Activated CD8-positive, alpha-beta memory T cell treated with anti-CD3 and anti-CD28 coated beads, Interleukin-2, amount 50 U/mL, for 48 hours (primary cell): ENCODE data around the gene CALY.
A peak's percentile ranks its signal among the peaks of the same experiment; 100 is the strongest.
"Not testable (repeated sequence)": the region's sequence is repeated elsewhere in the genome, so short reads cannot be mapped to it uniquely, and the experiment has no call there.

Experiments
- DNase-seq: peaks from one replicate; pipeline ENCODE4 v3.0.0-alpha.2; 2020

The CALY gene

GRCh38 chr10:133336577-133337369, at the start of gene CALY:
Gene CALY (minus strand): TSS chr10:133336896. CDS start chr10:133328989, 7,907 bp downstream.
- peak; percentile 77 for DNase-seq

- DNase-seq = no peak
Measured at GRCh38 chr10:133385214-133385613, 48.5 kb upstream of the CALY start.

- DNase-seq = no peak
Measured at GRCh38 chr10:133384071-133384470, 47.4 kb upstream of the CALY start.

- no peak for DNase-seq
Measured at GRCh38 chr10:133383551-133383950, 46.9 kb upstream of the CALY start.

- no peak for DNase-seq
Measured at GRCh38 chr10:133381036-133381435, 44.3 kb upstream of the CALY start.

GRCh38 chr10:133379801-133380666, 43.3 kb upstream of the CALY start:
- DNase-seq = no peak

- peak; percentile 81 for DNase-seq
Measured at GRCh38 chr10:133379152-133379800, 42.6 kb upstream of the CALY start, which contains the start of gene PAOX. Gene PAOX (plus strand): TSS chr10:133379262. CDS start chr10:133379317, 55 bp downstream.

- DNase-seq = peak; percentile 83
Measured at GRCh38 chr10:133378251-133379096, 41.8 kb upstream of the CALY start.

GRCh38 chr10:133377818-133378250, 41.1 kb upstream of the CALY start:
- no peak for DNase-seq

- DNase-seq = no peak
Measured at GRCh38 chr10:133377025-133377817, 40.5 kb upstream of the CALY start.

- DNase-seq = not testable (repeated sequence)
Measured at GRCh38 chr10:133376183-133376582, 39.5 kb upstream of the CALY start.

- DNase-seq = no peak
Measured at GRCh38 chr10:133375357-133376115, 38.8 kb upstream of the CALY start.

GRCh38 chr10:133373174-133374090, 36.7 kb upstream of the CALY start, which contains the start of gene ECHS1:
Gene ECHS1 (minus strand): TSS chr10:133373354. CDS start chr10:133373333, 21 bp downstream.
- peak; percentile 96 for DNase-seq

- DNase-seq = no peak
Measured at GRCh38 chr10:133372507-133372906, 35.8 kb upstream of the CALY start.

GRCh38 chr10:133370030-133370786, 33.5 kb upstream of the CALY start:
- no peak for DNase-seq

GRCh38 chr10:133368153-133368552, 31.5 kb upstream of the CALY start:
- no peak for DNase-seq

GRCh38 chr10:133367461-133367860, 30.8 kb upstream of the CALY start:
- DNase-seq = not testable (repeated sequence)

GRCh38 chr10:133366751-133367150, 30.1 kb upstream of the CALY start:
- no peak for DNase-seq

- no peak for DNase-seq
Measured at GRCh38 chr10:133366130-133366478, 29.4 kb upstream of the CALY start.
